DMS53 (cell line): ENCODE data around the gene ACSL5.

Experiments used
- DNase-seq: peaks from one replicate; lab custom pipeline; 2025; lab: John Stamatoyannopoulos, UW

Gene ACSL5

GRCh38 chr10:112465299-112465883, 91.5 kb downstream of the ACSL5 start:
- DNase-seq = no peak

GRCh38 chr10:112466802-112467201, 92.9 kb downstream of the ACSL5 start:
- DNase-seq = no peak

GRCh38 chr10:112467541-112468075, 93.7 kb downstream of the ACSL5 start:
- DNase-seq = no peak

GRCh38 chr10:112471878-112472487, 98.1 kb downstream of the ACSL5 start:
- peak; percentile 73 for DNase-seq

- peak; percentile 41 for DNase-seq
These were observed 101.8 kb downstream of the ACSL5 start for GRCh38 chr10:112475575-112476218.
